RWPE1 (cell line): ENCODE data around the gene CAAP1.

Source experiments
- CTCF ChIA-PET: fragments of 350-600 bp; sonication (Branson Sonifier 250); formaldehyde crosslinking; extraction: SDS; loops from one replicate; lab custom pipeline; 2021; lab: Yijun Ruan, JAX
- POLR2A ChIA-PET: fragments of 400-600 bp; formaldehyde crosslinking; extraction: SDS; loops from one replicate; lab custom pipeline; 2020; ENCODE audit warnings: antibody characterized with exemption; ENCODE audit not compliant: low non-redundant PET; lab: Yijun Ruan, JAX
- DNase-seq: peaks from one replicate; pipeline ENCODE4 v3.0.0; 2012; ENCODE audit warnings: low spot score
- H3K27ac ChIP-seq: fragments of 450-650 bp; 2 replicates; pipeline ENCODE4 v1.5.1; 2017
- TF ChIP-seq, protein P1 (sequence below): fragments of 450-650 bp; conservative IDR thresholded peaks from 2 replicates; pipeline ENCODE4 v1.5.1; 2017; ENCODE audit warnings: low read depth, mild to moderate bottlenecking

CAAP1 gene

DNA sequence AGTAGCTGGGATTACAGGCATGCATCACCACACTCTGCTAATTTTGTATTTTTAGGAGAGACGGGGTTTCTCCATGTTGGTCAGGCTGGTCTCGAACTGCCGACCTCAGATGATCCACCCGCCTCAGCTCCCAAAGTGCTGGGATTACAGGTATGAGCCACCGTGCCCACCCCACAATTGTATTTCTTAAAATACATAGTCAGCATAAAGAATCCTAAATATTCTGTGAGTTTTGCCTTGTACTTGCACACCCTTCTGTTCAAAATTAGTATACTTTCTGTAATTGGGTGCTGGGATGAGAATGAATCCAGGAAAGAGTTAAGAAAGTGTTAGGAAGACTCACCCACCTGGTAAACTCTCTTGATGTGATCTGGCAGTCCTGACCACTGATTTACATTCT lies 101.3 kb downstream of the CAAP1 start:
- TF ChIP-seq, protein P1, sequence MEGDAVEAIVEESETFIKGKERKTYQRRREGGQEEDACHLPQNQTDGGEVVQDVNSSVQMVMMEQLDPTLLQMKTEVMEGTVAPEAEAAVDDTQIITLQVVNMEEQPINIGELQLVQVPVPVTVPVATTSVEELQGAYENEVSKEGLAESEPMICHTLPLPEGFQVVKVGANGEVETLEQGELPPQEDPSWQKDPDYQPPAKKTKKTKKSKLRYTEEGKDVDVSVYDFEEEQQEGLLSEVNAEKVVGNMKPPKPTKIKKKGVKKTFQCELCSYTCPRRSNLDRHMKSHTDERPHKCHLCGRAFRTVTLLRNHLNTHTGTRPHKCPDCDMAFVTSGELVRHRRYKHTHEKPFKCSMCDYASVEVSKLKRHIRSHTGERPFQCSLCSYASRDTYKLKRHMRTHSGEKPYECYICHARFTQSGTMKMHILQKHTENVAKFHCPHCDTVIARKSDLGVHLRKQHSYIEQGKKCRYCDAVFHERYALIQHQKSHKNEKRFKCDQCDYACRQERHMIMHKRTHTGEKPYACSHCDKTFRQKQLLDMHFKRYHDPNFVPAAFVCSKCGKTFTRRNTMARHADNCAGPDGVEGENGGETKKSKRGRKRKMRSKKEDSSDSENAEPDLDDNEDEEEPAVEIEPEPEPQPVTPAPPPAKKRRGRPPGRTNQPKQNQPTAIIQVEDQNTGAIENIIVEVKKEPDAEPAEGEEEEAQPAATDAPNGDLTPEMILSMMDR: no peak
- DNase-seq: no peak
- ChIA-PET CTCF (no interaction called here), POLR2A (no interaction called here)
- H3K27ac ChIP-seq: no peak overlapping the region
